Cardiac fibroblast (primary cell): ENCODE data around the gene MYH9.
"Not testable (repeated sequence)": the region's sequence is repeated elsewhere in the genome, so short reads cannot be mapped to it uniquely, and the experiment has no call there.

Experiments
- DNase-seq, 2 donors: peaks; one replicate each; pipeline versions ENCODE4 v3.0.0 to v3.0.0-alpha.2; 2010; ENCODE audit warnings: low read depth in 2 of 2
- H3K4me3 ChIP-seq, 2 donors: replicated peaks in 1 of 2; 1 replicate in 1 of 2; 2 replicates in 1 of 2; pipeline ENCODE4 v1.5.1; 2011; ENCODE audit warnings: low read depth in 2 of 2, low read length in 2 of 2, mild to moderate bottlenecking in 2 of 2, moderate library complexity in 1 of 2
- TF ChIP-seq, protein P1 (sequence below): IDR thresholded peaks from one replicate; pipeline ENCODE4 v1.5.1; 2011; ENCODE audit warnings: low read depth, mild to moderate bottlenecking, low read length, inconsistent platforms

MYH9 gene

DNA sequence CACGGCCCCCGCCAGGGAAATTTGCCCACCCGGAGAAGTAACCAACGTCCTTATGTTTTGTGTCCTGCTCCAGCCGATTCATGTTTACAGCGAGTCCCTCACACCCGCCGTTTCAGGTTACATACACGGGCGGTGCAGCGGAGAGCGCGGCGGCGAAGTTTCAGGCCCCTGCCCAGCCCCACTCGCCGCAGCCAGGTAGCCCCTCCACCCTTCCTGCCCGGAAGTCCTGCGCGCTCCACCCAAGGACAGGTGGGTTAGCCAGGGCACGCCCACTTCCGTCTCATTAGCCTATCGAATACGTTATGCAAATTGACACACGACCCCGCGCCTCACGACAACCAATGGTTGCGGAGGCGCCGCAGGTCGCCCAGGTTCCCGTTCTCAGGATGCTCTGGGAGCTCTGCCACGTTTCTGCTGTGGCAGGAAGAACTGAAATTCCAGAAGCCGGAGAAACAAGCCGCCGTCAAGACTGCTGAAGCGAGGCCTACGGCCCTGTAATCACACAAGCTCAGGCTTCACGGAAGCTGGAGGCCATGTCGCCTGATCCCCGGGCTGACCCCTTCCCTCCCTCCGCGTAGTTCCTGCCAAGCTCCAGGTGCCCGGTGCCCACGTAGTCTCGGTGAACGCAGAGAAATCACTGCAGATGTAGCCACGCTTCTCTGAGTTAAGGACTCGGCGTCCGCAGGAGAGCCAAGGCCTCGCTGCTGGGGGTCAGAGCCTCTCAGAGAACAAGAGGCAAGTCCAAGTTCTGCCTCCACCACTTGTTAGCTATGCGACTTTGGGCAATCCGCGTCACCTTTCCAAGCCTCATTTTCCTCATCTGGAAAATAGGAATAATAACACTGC lies 22.4 kb upstream of the MYH9 start:
- TF ChIP-seq, protein P1, sequence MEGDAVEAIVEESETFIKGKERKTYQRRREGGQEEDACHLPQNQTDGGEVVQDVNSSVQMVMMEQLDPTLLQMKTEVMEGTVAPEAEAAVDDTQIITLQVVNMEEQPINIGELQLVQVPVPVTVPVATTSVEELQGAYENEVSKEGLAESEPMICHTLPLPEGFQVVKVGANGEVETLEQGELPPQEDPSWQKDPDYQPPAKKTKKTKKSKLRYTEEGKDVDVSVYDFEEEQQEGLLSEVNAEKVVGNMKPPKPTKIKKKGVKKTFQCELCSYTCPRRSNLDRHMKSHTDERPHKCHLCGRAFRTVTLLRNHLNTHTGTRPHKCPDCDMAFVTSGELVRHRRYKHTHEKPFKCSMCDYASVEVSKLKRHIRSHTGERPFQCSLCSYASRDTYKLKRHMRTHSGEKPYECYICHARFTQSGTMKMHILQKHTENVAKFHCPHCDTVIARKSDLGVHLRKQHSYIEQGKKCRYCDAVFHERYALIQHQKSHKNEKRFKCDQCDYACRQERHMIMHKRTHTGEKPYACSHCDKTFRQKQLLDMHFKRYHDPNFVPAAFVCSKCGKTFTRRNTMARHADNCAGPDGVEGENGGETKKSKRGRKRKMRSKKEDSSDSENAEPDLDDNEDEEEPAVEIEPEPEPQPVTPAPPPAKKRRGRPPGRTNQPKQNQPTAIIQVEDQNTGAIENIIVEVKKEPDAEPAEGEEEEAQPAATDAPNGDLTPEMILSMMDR, result no peak
- no peak overlapping the region for H3K4me3 ChIP-seq
- DNase-seq, result peak in 1 of 2 donors; percentile 68

DNA sequence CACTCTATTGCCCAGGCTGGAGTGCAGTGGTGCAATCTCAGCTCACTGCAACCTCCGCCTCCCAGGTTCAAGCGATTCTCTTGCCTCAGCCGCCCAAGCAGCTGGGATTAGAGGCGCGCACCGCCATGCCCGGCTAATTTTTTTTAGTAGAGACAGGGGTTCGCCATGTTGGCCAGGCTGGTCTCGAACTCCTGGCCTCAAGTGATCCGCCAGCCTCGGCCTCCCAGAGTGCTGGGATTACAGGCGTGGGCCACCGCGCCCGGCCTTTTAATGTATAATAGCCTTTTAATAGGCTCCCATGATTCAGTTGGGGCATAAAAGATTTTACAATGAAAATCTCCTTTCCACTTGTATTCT lies 21.8 kb upstream of the MYH9 start:
- not testable (repeated sequence) for H3K4me3 ChIP-seq

DNA sequence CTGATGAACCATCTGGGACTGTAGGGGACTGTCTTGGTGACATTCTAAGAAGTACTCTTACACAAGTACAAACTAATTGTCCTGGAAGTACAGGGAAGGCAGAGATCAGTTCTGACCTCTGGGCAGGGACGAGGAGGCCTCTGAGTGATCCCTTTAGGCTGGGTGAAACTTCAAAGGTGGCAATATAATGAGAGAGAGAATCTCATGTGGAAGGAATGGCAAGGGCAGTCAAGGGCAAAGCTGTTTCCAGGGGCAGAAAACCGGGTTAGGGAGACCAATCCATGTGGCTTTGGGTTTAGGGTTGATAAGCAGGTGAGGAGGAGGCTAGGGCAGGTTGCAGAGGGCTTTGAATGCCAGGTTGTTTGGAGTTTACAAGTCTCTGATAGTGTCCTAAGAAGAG lies 21.3 kb upstream of the MYH9 start:
- no peak for DNase-seq
- H3K4me3 ChIP-seq, result no peak overlapping the region
- TF ChIP-seq, protein P1, result no peak

More for the DNA sequence above, 21.8 kb upstream of the MYH9 start:
- not testable (repeated sequence) for DNase-seq

- no peak for DNase-seq
- H3K4me3 ChIP-seq, result no peak overlapping the region
- TF ChIP-seq, protein P1, result no peak
Observed at GRCh38 chr22:36406721-36407120, 19.0 kb upstream of the MYH9 start.

DNA sequence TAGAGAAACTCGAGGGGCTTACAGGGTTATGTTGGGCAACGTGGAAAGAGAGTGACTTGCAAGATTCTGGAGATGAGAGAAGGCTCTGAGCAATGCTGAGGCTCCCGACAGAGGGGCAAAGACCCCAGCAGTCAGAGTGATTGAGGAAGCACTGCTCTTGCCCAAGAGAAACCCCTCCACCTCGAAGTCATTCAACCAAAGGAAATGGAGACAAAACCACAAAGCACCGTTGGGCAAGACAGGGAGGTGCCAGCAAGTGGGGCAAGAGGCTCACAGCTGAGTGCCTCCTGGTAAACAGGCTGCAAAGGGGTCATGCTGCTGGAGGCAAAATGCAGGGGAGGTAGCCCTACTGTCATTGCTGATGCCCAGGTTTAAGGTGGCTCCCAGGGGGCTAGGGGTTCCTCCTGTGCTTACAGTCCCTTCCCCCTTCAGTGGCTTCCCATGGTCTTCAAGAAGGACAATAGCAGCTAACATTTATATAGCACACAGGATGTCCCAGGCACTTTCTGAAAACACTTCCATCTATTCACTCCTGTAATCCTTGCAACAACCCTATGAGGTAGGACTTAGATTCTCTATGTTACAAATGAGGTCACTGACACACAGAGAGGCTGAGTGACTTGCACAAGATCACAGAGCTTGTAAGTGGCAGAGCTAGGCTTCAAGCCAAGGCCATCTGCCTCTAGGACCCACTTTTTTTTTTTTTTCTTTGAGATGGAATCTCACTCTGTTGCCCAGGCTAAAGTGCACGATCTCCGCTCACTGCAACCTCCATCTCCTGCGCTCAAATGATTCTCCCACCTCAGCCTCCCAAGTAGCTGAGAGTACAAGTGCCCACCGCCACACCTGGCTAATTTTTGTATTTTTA lies 18.1 kb upstream of the MYH9 start:
- TF ChIP-seq, protein P1, result no peak
- no peak overlapping the region for H3K4me3 ChIP-seq
- peak; percentile 44 to 57 for DNase-seq

- TF ChIP-seq, protein P1, result no peak
- no peak overlapping the region for H3K4me3 ChIP-seq
- DNase-seq, result no peak
Observed at GRCh38 chr22:36405221-36405661, 17.5 kb upstream of the MYH9 start.

DNA sequence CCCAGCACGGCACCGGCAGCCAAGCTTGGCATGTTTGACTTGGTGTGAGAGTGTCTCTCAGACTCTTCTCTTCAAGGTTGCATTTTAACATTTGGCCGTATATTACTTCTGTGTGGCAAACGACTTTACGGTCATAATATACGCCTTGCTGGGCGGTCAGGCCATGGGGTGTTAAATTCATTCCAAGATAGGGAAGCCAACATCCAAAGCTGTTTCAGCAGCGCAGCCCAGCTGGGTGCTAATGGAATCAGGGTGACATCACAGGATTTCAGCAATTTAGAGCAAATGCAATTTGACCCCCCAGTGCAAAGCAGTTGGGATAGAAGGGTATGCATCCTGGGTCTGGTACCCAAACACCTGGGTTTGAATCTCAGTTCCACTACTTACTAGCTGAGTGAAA lies 16.7 kb upstream of the MYH9 start:
- TF ChIP-seq, protein P1, result no peak
- H3K4me3 ChIP-seq, result no peak overlapping the region

More for the DNA sequence above, 16.7 kb upstream of the MYH9 start:
- DNase-seq, result no peak
